GM19328 (cell line): ENCODE measurements around the gene CAMSAP2.
"Not testable (repeated sequence)": the region's sequence is repeated elsewhere in the genome, so short reads cannot be mapped to it uniquely, and the experiment has no call there.

ENCODE experiments used
- ATAC-seq: cut with Tn5 transposase; IDR thresholded peaks from one replicate; pipeline ENCODE4 v1.9.1; 2021; ENCODE audit warnings: mild to moderate bottlenecking, moderate library complexity; ENCODE audit not compliant: unreplicated experiment

Gene CAMSAP2

GRCh38 chr1:200738949-200739651 lies 407 bp downstream of the CAMSAP2 start:
- ATAC-seq: peak; percentile 51

- no peak for ATAC-seq
These were observed 1.2 kb downstream of the CAMSAP2 start for GRCh38 chr1:200739702-200740570.

DNA sequence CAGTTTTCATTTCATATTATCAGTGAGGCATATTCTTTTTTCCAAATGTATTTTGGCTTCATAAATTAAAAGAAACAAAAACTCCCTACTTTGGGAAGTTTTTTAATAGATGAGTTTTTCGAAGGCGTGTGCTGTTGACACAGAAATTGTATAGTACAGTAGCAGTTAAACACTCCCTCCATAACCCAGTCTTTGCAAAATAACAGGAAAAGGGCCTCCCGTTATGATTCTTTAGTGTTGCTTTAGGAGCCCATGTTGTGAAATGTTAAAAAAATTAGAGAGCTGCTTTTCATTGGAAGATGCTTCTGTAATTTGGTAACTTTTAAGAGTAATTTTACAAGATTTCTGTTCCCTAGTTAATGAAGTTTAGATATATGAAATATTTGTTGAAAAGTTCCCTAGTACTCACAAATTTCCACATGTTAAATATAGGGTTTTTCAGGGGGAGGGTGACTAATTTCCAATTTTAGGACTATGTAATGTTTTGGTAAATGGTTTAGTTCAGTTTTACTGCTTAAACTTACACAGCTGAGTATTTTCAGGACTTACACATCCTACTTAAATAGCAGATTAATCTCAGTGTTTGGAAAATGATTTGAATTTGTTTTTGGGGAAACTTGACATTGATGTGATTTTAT lies 2.0 kb downstream of the CAMSAP2 start:
- no peak for ATAC-seq

DNA sequence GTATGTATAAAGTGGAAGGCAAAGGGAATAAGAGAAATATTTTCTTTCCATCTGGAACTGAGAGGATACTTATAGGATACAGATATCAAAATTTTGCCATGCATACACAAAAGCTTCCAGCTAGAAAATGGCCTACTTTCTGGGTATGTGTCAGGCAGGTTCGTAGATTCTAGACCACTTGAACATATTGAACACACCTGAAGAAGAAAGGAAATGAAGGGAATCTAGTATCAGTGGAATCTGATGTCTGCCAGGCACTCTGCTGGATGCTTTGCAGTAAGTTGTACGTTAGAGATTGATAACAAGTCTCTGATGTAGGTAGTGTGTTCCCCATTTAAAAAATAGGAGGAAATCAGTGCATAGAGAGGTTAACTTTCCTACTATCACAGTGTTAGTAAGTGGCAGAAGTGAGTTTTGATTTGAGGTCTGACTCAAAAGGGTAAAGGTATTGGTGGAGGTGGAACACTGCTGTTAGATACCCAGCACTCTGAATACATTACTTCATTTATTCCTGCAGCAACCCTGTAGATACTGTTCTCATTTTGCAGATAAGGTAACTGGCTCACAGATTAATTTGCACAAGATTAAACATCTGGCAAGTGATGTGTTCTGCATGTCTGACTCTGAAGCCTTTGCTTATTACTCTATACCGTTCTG lies 3.0 kb downstream of the CAMSAP2 start:
- no peak for ATAC-seq

- no peak for ATAC-seq
These were observed 5.5 kb downstream of the CAMSAP2 start for GRCh38 chr1:200744143-200744542.

DNA sequence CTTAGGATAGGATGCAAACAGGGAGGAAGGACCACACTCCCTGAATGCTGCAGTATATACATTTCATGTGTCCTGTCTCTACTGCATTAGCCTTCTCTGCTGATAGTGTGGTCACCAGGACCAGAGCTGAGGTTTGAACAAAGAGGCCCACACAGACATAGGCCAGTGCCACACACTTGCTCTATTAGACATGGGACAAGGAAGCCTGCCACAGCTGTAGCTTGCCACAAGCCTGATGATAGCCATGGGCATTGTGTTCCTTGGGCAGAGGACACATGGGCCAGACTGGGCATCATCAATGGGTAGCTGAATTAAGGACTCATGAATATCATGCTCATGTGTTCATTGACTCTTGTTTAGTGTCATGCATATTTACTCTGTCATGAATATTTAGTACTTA lies 10.4 kb downstream of the CAMSAP2 start:
- ATAC-seq: no peak

DNA sequence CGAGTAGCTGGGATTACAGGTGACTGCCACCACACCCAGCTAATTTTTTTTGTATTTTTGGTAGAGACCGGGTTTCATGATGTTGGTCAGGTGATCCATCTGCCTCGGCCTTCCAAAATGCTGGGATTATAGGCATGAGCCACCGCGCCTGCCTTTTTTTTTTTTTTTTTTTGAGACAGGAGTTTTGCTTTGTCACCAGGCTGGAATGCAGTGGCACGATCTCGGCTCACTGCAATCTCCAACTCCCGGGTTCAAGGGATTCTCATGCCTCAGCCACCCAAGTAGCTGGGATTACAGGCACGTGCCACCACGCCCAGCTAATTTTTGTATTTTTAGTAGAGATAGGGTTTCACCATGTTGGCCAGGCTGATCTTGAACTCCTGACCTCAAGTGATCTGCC lies 12.1 kb downstream of the CAMSAP2 start:
- ATAC-seq: not testable (repeated sequence)

DNA sequence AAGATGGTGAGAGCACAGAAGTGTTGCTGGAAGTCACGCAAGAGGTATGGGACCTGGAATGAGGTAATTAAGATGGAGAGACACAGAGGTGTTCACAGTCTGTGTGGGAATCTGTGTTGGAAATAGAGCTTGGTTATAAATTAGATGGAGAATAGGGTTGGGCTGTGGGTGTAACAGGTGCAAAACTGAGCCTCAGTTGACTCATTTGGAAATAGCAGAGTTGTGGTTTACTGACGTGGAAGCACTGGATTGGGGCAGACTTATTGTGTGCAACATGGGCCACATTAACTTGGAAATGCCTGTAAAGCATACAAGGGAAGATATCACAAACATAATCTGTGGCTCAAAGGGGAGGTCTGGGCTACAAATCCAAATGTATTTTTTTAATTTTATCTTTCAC lies 13.0 kb downstream of the CAMSAP2 start:
- peak; percentile 86 for ATAC-seq

- no peak for ATAC-seq
These were observed 15.0 kb downstream of the CAMSAP2 start for GRCh38 chr1:200753650-200754198.

DNA sequence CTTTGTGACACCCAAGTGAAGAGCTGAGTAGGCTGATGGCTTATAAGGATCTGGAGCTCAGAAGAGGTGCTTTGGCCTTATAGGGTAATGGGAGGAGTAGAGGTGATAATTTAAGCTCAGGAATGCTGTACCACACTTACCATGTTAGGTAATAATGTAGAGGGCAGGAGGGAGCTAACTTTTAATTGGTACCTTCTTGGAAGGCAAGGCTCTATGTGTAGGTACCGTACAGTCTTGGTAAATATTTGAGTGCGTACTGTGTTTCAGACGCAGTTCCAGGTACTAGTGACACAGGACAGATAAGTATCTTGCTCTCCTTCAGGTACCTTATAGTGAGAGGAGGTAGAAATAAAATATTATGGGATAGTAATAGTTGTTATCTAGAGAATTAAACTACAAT lies 16.8 kb downstream of the CAMSAP2 start:
- no peak for ATAC-seq

- ATAC-seq: no peak
These were observed 23.4 kb downstream of the CAMSAP2 start for GRCh38 chr1:200762089-200762488.

DNA sequence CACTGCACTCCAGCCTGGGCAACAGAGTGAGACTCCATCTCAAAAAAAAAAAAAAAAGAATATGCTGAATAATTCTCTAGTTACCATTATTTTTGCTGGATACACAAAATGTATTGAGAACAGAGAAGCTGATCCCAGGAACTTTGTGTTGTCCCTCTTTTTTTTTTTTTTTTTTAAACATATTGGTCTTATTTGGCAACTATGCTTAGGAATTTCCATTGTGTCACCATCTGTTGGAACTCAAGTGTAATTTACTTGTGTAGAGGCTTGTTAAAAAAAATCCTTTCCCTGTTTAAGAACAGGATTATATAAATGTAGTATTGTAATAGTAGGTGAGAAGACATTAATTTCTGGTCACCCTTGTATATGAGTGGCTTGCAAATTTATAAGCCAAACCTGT lies 28.6 kb downstream of the CAMSAP2 start:
- ATAC-seq: no peak

DNA sequence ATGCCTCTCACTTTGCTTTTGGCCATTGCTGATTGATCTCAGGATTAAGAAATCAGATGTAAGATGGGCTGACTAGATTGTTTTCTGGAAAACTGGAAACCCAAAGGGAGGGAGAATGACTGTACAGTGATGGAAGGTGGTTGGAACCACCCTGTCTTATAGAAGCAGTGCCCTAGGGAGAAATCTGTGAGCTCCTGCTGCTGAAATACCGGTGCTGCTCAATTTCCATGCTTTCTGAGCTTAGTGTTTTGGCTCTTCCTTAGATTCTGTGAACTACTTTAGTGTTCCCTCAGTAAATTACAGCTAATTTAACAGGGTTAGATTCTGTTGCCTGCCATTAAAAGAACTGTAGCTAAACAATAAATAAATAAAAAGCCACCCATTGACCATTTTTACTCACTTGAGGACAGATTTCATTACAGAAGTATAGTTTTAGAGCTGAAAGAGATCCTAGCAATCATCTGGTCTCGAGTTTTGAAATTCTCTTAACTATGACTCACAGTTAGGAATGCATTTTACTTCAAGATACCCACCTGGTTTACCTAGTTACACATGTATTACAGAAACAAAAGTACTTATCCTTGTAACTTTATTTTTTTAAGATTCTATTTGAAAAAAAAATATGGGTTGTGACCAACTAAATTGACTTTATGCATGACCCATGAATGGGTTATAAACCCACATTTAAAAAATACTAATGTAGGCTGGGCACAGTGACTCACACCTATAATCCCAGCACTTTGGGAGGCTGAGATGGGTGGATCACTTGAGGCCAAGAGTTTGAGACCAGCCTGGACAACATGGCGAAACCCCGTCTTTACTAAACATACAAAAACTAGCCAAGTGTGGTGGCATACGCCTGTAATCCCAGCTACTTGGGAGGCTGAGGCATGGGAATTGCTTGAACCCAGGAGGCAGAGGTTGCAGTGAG lies 33.2 kb downstream of the CAMSAP2 start:
- ATAC-seq: no peak

DNA sequence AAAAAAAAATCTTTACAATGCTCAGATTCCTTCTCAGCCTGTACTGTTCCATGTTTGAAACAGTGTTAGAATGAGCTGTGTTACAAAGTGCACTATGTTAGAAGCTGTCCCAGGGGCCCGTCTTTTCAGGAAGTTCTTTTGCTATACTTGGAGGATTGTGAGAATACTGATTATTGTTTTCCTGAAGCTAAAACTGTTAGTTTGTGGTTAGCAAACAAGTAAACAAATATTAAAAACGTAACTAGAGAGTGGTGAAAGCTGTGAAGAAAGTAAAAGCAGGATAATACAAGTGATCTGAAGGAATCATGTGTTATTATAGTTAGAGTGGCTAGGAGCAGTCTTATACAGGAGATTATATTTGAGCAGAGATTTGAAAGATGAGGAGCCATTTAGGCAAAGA lies 35.6 kb downstream of the CAMSAP2 start:
- ATAC-seq: no peak

DNA sequence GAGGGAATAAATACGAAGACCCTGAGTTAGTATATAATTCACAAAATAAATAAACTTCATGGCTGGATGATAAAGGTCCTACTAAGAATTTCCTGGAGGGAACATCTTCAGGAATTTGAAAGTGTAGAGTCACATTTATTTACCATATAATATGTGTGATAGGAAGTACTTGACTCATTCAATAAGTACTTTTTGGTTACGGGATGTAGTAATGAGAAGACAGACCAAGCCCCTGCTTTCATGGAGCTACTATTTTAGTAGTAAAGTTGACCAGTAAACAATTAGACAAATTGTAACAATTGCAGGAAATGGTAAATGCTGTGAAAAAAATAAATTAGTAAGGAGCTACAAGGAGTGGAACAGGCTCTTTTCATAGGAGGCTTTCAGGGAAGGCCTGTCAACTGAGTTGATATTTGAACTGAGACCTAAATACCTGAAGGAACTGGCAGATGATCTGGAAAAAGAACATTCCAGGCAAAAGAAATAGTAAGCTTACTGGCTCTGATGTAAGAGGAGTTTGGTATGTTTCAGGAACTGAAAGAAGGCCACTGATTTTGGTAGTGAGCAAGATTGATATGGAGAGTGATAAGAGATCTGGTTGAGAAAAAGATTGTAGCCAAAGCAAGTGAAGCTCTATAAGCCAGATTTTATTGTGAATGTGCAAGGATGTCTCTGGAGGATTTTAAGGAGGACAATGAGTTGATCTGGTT lies 36.2 kb downstream of the CAMSAP2 start:
- ATAC-seq: no peak

- no peak for ATAC-seq
These were observed 37.2 kb downstream of the CAMSAP2 start for GRCh38 chr1:200775850-200776249.

GRCh38 chr1:200776949-200777348 lies 38.3 kb downstream of the CAMSAP2 start:
- ATAC-seq: no peak

- no peak for ATAC-seq
These were observed 40.1 kb downstream of the CAMSAP2 start for GRCh38 chr1:200778766-200779165.

- no peak for ATAC-seq
These were observed 40.6 kb downstream of the CAMSAP2 start for GRCh38 chr1:200779326-200779725.
